GM18909 (cell line): ENCODE results near the gene NMRK1.

Experiments used
- ATAC-seq: cut with Tn5 transposase; IDR thresholded peaks from one replicate; pipeline ENCODE4 v1.9.1; 2021; ENCODE audit warnings: mild to moderate bottlenecking; ENCODE audit not compliant: unreplicated experiment, poor library complexity

NMRK1 gene

GRCh38 chr9:75064307-75065025, 23.5 kb downstream of the NMRK1 start:
- no peak for ATAC-seq

- ATAC-seq: no peak
Measured at GRCh38 chr9:75063556-75064305, 24.2 kb downstream of the NMRK1 start.

- no peak for ATAC-seq
Measured at GRCh38 chr9:75061169-75061568, 26.8 kb downstream of the NMRK1 start.

GRCh38 chr9:75054368-75055001, 33.5 kb downstream of the NMRK1 start:
- ATAC-seq: no peak

- peak; percentile 98 for ATAC-seq
Measured at GRCh38 chr9:75053869-75054268, 34.1 kb downstream of the NMRK1 start.

GRCh38 chr9:75051285-75051684, 36.7 kb downstream of the NMRK1 start:
- ATAC-seq: no peak

GRCh38 chr9:75047506-75047905, 40.4 kb downstream of the NMRK1 start:
- ATAC-seq: no peak

GRCh38 chr9:75046725-75047345, 41.1 kb downstream of the NMRK1 start:
- no peak for ATAC-seq

GRCh38 chr9:75041041-75041440, 46.9 kb downstream of the NMRK1 start:
- ATAC-seq: no peak

- peak; percentile 68 for ATAC-seq
Measured at GRCh38 chr9:75039801-75040200, 48.2 kb downstream of the NMRK1 start.

GRCh38 chr9:75039009-75039408, 48.9 kb downstream of the NMRK1 start:
- ATAC-seq: no peak

GRCh38 chr9:75036793-75037192, 51.2 kb downstream of the NMRK1 start:
- ATAC-seq: no peak

GRCh38 chr9:75033791-75034473, 54.0 kb downstream of the NMRK1 start:
- ATAC-seq: peak; percentile 94

- peak; percentile 51 for ATAC-seq
Measured at GRCh38 chr9:75027187-75028107, 60.5 kb downstream of the NMRK1 start.

GRCh38 chr9:75023846-75024245, 64.1 kb downstream of the NMRK1 start:
- ATAC-seq: no peak

GRCh38 chr9:75019654-75020053, 68.3 kb downstream of the NMRK1 start:
- no peak for ATAC-seq

GRCh38 chr9:75019022-75019421, 68.9 kb downstream of the NMRK1 start:
- no peak for ATAC-seq

- no peak for ATAC-seq
Measured at GRCh38 chr9:75017378-75017777, 70.6 kb downstream of the NMRK1 start.

- no peak for ATAC-seq
Measured at GRCh38 chr9:75013735-75014134, 74.2 kb downstream of the NMRK1 start.
